SU-DHL-6 (cell line): Measurements from ENCODE around the gene SRP14.

Experiments used
- H2AFZ ChIP-seq: fragments of 200-600 bp; sonication (generic); 2 replicates; pipeline ENCODE4 v1.6.1; 2014; ENCODE audit warnings: low read depth, mild to moderate bottlenecking, moderate library complexity, mixed read lengths, antibody characterized with exemption, low read length; ENCODE audit not compliant: severe bottlenecking
- H3F3A ChIP-seq: fragments of 200-600 bp; shearing (Covaris generic); 2 replicates; pipeline ENCODE4 v1.6.0; 2016; ENCODE audit warnings: antibody characterized with exemption, mild to moderate bottlenecking; ENCODE audit not compliant: insufficient read depth
- H3K27ac ChIP-seq: fragments of 200-600 bp; sonication (generic); 2 replicates; pipeline ENCODE4 v1.5.1; 2016; ENCODE audit warnings: low read depth, mild to moderate bottlenecking, low read length, moderate library complexity, mixed read lengths
- H3K27me3 ChIP-seq: fragments of 200-600 bp; sonication (generic), shearing (Covaris generic); 2 replicates; pipeline ENCODE4 v1.6.0; 2014; ENCODE audit warnings: mild to moderate bottlenecking, low read length
- H3K36me3 ChIP-seq: fragments of 200-600 bp; sonication (generic); 2 replicates; pipeline ENCODE4 v1.6.1; 2014; ENCODE audit warnings: mild to moderate bottlenecking, low read length, mixed read lengths
- H3K4me2 ChIP-seq: fragments of 300-600, 200-600 bp; shearing (Covaris generic), sonication (generic); 2 replicates; pipeline ENCODE4 v1.6.0; 2014; ENCODE audit warnings: low read length, low read depth, mild to moderate bottlenecking; ENCODE audit not compliant: poor library complexity, severe bottlenecking
- H3K4me3 ChIP-seq: fragments of 200-600 bp; sonication (generic); 2 replicates; pipeline ENCODE4 v1.5.1; 2014; ENCODE audit warnings: antibody characterized with exemption, low read length, mild to moderate bottlenecking, mixed read lengths; ENCODE audit not compliant: insufficient read depth, poor library complexity, severe bottlenecking
- H3K79me2 ChIP-seq: fragments of 200-600 bp; sonication (generic); 2 replicates; pipeline ENCODE4 v1.6.1; 2014; ENCODE audit warnings: mild to moderate bottlenecking, low read length, moderate library complexity; ENCODE audit not compliant: insufficient read depth
- H3K9ac ChIP-seq: fragments of 200-600 bp; sonication (generic); 2 replicates; pipeline ENCODE4 v1.7.0; 2014; ENCODE audit warnings: mild to moderate bottlenecking, low read length
- H3K9me2 ChIP-seq: fragments of 200-600 bp; sonication (generic); replicated peaks from 2 replicates; pipeline ENCODE4 v1.6.1; 2014; ENCODE audit warnings: low read length; ENCODE audit not compliant: insufficient read depth
- H3K9me3 ChIP-seq: fragments of 200-600 bp; sonication (generic); 2 replicates; pipeline ENCODE4 v1.6.1; 2014; ENCODE audit warnings: low read length, mixed read lengths; ENCODE audit not compliant: insufficient read depth
- H4K20me1 ChIP-seq: fragments of 200-600 bp; sonication (generic); 2 replicates; pipeline ENCODE4 v1.6.1; 2014; ENCODE audit warnings: low read depth, mild to moderate bottlenecking, antibody characterized with exemption, low read length, moderate library complexity, mixed read lengths
- CTCF ChIP-seq: fragments of 200-600 bp; sonication (generic); IDR thresholded peaks from one replicate; pipeline ENCODE4 v1.5.1; 2017; ENCODE audit warnings: antibody characterized with exemption, mild to moderate bottlenecking, low read length, moderate library complexity; ENCODE audit not compliant: insufficient read depth, poor library complexity, severe bottlenecking
- EZH2phosphoT487 ChIP-seq: fragments of 200-600 bp; sonication (generic), shearing (Covaris generic); conservative IDR thresholded peaks from 2 replicates; pipeline ENCODE4 v1.6.1; 2018; ENCODE audit warnings: mild to moderate bottlenecking, antibody characterized with exemption, low read length, moderate library complexity, mixed read lengths

The SRP14 gene

DNA sequence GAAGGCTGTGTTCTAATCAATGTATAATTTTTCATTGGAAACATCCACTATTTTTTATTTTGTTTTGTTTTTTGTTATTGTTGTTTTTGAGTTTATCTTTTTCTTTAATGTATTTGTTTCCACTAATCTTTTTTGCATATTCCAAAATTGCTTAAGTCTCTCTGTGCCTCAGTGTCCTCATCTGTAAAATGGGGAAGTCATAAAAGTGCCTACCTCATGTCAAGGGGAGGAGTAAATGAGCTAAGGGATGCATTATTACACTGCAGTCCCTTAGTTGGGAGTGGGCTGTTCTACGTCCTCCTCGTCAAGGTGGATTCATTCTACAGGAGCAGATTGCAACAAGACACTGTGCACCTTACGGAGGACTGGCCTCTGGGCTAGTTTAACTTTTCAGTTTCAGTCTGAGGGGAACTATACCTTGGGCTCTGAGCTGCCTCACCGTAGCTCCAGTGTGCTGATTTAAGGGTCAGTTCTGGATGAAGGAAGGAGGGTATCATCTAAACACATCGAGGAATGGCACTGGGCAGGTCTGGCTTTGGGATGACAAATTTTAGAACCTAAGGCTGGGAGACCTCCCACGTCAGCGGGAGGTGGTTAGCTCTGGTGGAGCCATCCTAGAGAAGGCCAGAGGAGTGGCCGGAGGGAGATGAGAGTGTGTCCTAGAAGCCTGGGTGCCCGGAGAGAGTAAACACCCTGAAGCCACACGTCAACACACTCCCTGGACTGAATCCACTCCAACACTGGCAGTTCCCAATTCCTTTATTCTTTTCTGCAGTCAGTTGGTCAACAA, 5.1 kb upstream of the SRP14 start:
- Histone ChIP-seq H3K4me3 (no peak overlapping the region), H2AFZ (no peak overlapping the region), H3K27ac (peak overlapping the region; percentile 98), H3K79me2 (peaks cover 10% of the 10 kb centered on the region; the same call in 1 of the 2 replicates), H3F3A (peaks cover 67% of the 10 kb centered on the region), H4K20me1 (no peaks in the 10 kb centered on the region), H3K27me3 (no peaks in the 10 kb centered on the region), H3K9me2 (no peaks in the 10 kb centered on the region), H3K9ac (peak overlapping the region; percentile 59), H3K4me2 (peak overlapping the region; percentile 59), H3K36me3 (no peaks in the 10 kb centered on the region), H3K9me3 (no peaks in the 10 kb centered on the region)
- no peak for TF ChIP-seq CTCF
- TF ChIP-seq EZH2phosphoT487: no peak

GRCh38 chr15:40042791-40043320, 3.9 kb upstream of the SRP14 start:
- H3F3A ChIP-seq: peaks cover 58% of the 10 kb centered on the region

DNA sequence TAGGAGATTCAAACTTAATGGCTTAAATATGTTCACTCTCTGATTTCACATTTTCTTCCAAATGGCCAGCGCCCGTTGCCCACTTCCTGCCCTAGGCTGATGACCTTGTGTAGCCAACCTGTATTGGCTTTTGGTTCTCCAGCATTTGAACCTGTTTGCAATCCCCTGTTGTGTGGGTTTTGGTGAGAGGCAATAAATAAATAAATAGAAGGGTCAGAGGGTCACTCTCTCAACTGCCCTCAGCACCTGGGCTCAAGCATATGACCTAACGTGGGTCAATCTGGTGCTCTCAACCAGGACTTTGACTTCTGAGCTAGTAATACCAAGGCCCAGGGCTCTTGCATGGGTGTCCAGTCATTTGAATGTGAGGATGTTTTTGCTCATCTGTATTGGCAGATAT, 1.8 kb upstream of the SRP14 start:
- Histone ChIP-seq H3K9me3 (no peaks in the 10 kb centered on the region), H3F3A (peaks cover 37% of the 10 kb centered on the region), H3K36me3 (peaks cover 5% of the 10 kb centered on the region; the same call in 1 of the 2 replicates), H4K20me1 (no peaks in the 10 kb centered on the region), H3K4me2 (peak overlapping the region; percentile 92), H2AFZ (no peak overlapping the region), H3K27me3 (no peaks in the 10 kb centered on the region), H3K4me3 (no peak overlapping the region), H3K79me2 (peaks cover 30% of the 10 kb centered on the region), H3K9me2 (no peaks in the 10 kb centered on the region), H3K27ac (peak overlapping the region; percentile 71), H3K9ac (peak overlapping the region; percentile 81; the same call in 1 of the 2 replicates)
- TF ChIP-seq EZH2phosphoT487 (no peak), CTCF (no peak)

More at GRCh38 chr15:40042791-40043320, 3.9 kb upstream of the SRP14 start:
- H2AFZ ChIP-seq: no peak overlapping the region
- no peaks in the 10 kb centered on the region for H3K36me3 ChIP-seq
- TF ChIP-seq EZH2phosphoT487 (no peak), CTCF (no peak)
- H3K4me2 ChIP-seq: peak overlapping the region; percentile 3
- H3K4me3 ChIP-seq: no peak overlapping the region
- H3K9me2 ChIP-seq: no peaks in the 10 kb centered on the region
- H3K27ac ChIP-seq: peak overlapping the region; percentile 15; the same call in 1 of the 2 replicates
- H3K9me3 ChIP-seq: no peaks in the 10 kb centered on the region
- H3K9ac ChIP-seq: no peak overlapping the region
- no peaks in the 10 kb centered on the region for H4K20me1 ChIP-seq
- H3K79me2 ChIP-seq: peaks cover 22% of the 10 kb centered on the region
- no peaks in the 10 kb centered on the region for H3K27me3 ChIP-seq
